HL-60 (cell line): ENCODE measurements around the gene GABBR2.

Experiments
- GABPA ChIP-seq: IDR thresholded peaks from 2 replicates; pipeline ENCODE4 v1.6.1; 2012; ENCODE audit warnings: low read depth
- POLR2AphosphoS5 ChIP-seq: IDR thresholded peaks from 2 replicates; pipeline ENCODE4 v1.6.1; 2012; ENCODE audit warnings: low read depth
- SPI1 ChIP-seq: IDR thresholded peaks from 2 replicates; pipeline ENCODE4 v1.6.1; 2012; ENCODE audit warnings: low read depth, mild to moderate bottlenecking, borderline replicate concordance
- TF ChIP-seq, protein P1 (sequence below): IDR thresholded peaks from one replicate; pipeline ENCODE4 v1.5.1; 2011; ENCODE audit warnings: low read length, control low read depth, inconsistent platforms; ENCODE audit not compliant: insufficient read depth

DNA sequence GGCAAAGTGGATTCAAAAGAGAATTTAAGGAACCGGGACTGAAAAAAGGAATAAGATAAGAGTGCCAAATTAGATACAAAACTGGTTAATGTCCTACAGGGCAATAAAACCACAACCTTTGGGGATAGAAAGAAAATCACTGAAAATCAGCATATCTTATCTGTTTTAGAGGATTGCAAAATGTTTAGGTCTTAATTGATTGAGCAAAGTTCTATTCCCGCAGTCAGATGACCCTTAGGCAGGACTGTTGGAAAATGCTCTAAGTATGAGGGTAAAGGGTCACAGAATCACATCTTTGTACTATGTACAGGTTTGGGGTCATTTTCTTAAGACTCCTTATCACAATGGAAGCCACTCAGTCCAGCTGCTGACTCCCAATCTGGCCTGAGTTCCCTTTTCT is 129.0 kb downstream of the GABBR2 start:
- TF ChIP-seq POLR2AphosphoS5 (no peak), SPI1 (no peak), GABPA (no peak)
- TF ChIP-seq, protein P1, sequence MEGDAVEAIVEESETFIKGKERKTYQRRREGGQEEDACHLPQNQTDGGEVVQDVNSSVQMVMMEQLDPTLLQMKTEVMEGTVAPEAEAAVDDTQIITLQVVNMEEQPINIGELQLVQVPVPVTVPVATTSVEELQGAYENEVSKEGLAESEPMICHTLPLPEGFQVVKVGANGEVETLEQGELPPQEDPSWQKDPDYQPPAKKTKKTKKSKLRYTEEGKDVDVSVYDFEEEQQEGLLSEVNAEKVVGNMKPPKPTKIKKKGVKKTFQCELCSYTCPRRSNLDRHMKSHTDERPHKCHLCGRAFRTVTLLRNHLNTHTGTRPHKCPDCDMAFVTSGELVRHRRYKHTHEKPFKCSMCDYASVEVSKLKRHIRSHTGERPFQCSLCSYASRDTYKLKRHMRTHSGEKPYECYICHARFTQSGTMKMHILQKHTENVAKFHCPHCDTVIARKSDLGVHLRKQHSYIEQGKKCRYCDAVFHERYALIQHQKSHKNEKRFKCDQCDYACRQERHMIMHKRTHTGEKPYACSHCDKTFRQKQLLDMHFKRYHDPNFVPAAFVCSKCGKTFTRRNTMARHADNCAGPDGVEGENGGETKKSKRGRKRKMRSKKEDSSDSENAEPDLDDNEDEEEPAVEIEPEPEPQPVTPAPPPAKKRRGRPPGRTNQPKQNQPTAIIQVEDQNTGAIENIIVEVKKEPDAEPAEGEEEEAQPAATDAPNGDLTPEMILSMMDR, result no peak
